MM.1S (cell line): ENCODE data around the gene INHBC.

Source experiments
- DNase-seq: peaks from one replicate; pipeline ENCODE4 v3.0.0-alpha.2; 2015
- H2AFZ ChIP-seq: fragments of 300-600 bp; sonication (generic); 2 replicates; pipeline ENCODE4 v1.6.0; 2016; ENCODE audit warnings: antibody characterized with exemption, low read length
- H3F3A ChIP-seq: fragments of 300-600 bp; sonication (generic); 2 replicates; pipeline ENCODE4 v1.6.1; 2016; ENCODE audit warnings: mild to moderate bottlenecking, antibody characterized with exemption, low read length, moderate library complexity, mixed read lengths; ENCODE audit not compliant: insufficient read depth
- H3K27ac ChIP-seq: fragments of 300-600 bp; sonication (generic); 2 replicates; pipeline ENCODE4 v1.5.1; 2016; ENCODE audit warnings: mild to moderate bottlenecking, low read length
- H3K27me3 ChIP-seq: fragments of 300-600 bp; sonication (generic); replicated peaks from 2 replicates; pipeline ENCODE4 v1.6.0; 2016; ENCODE audit warnings: low read length; ENCODE audit not compliant: insufficient read depth
- H3K36me3 ChIP-seq: fragments of 300-600 bp; sonication (generic); replicated peaks from 2 replicates; pipeline ENCODE4 v1.6.1; 2016; ENCODE audit warnings: mild to moderate bottlenecking, low read length, mixed read lengths; ENCODE audit not compliant: insufficient read depth
- H3K4me1 ChIP-seq: fragments of 300-600 bp; sonication (generic); 2 replicates; pipeline ENCODE4 v1.6.1; 2016; ENCODE audit warnings: low read length, mixed read lengths
- H3K4me2 ChIP-seq: fragments of 300-600 bp; sonication (generic); 2 replicates; pipeline ENCODE4 v1.6.0; 2016; ENCODE audit warnings: low read depth, low read length
- H3K4me3 ChIP-seq: fragments of 300-600 bp; sonication (generic); 2 replicates; pipeline ENCODE4 v1.5.1; 2016; ENCODE audit warnings: low read length, mixed read lengths
- H3K79me2 ChIP-seq: fragments of 300-600 bp; sonication (generic); 2 replicates; pipeline ENCODE4 v1.6.1; 2016; ENCODE audit warnings: mixed run types, low read length, mixed read lengths
- H3K9ac ChIP-seq: fragments of 300-600 bp; sonication (generic); 2 replicates; pipeline ENCODE4 v1.6.1; 2016; ENCODE audit warnings: low read length, mixed read lengths
- H3K9me2 ChIP-seq: fragments of 300-600 bp; sonication (generic); replicated peaks from 2 replicates; pipeline ENCODE4 v1.6.1; 2016; ENCODE audit warnings: mild to moderate bottlenecking, low read length, mixed read lengths; ENCODE audit not compliant: insufficient read depth
- H3K9me3 ChIP-seq: fragments of 300-600 bp; sonication (generic); replicated peaks from 2 replicates; pipeline ENCODE4 v1.6.1; 2016; ENCODE audit warnings: mild to moderate bottlenecking, low read length, mixed read lengths; ENCODE audit not compliant: insufficient read depth
- H4K20me1 ChIP-seq: fragments of 300-600 bp; sonication (generic); 2 replicates; pipeline ENCODE4 v1.6.1; 2016; ENCODE audit warnings: mild to moderate bottlenecking, low read length, moderate library complexity, mixed read lengths; ENCODE audit not compliant: insufficient read depth
- CTCF ChIP-seq: fragments of 300-600 bp; sonication (generic); IDR thresholded peaks from 2 replicates; pipeline ENCODE4 v1.5.1; 2016; ENCODE audit warnings: antibody characterized with exemption, low read length, mixed read lengths
- EZH2 ChIP-seq: fragments of 300-600 bp; sonication (generic); optimal IDR thresholded peaks from 2 replicates; pipeline ENCODE3; 2017; ENCODE audit warnings: low read depth, mild to moderate bottlenecking, antibody characterized with exemption, low read length, mixed read lengths
- EZH2phosphoT487 ChIP-seq: fragments of 300-600 bp; sonication (generic); IDR thresholded peaks from 2 replicates; pipeline ENCODE4 v1.6.1; 2018; ENCODE audit warnings: antibody characterized with exemption, low read length

Gene INHBC

GRCh38 chr12:57430112-57430930, 4.3 kb upstream of the INHBC start:
- peak overlapping the region; percentile 88 for H3K9ac ChIP-seq
- peak overlapping the region; percentile 81 for H3K27ac ChIP-seq
- no peaks in the 10 kb centered on the region for H4K20me1 ChIP-seq
- peak; percentile 66 for DNase-seq
- H3K79me2 ChIP-seq, result peaks cover 20% of the 10 kb centered on the region
- H3K27me3 ChIP-seq, result no peaks in the 10 kb centered on the region
- peak overlapping the region; percentile 86 for H3K4me3 ChIP-seq
- H3K4me2 ChIP-seq, result peak overlapping the region; percentile 95
- H3F3A ChIP-seq, result 0 out of 2 replicates have a peak, but pooled peaks cover 2% of the 10 kb centered on the region
- no peaks in the 10 kb centered on the region for H3K9me2 ChIP-seq
- peaks cover 8% of the 10 kb centered on the region for H3K4me1 ChIP-seq
- no peaks in the 10 kb centered on the region for H3K36me3 ChIP-seq
- TF ChIP-seq CTCF (no peak), EZH2 (no peak), EZH2phosphoT487 (no peak)
- peak overlapping the region; percentile 80 for H2AFZ ChIP-seq
- no peaks in the 10 kb centered on the region for H3K9me3 ChIP-seq

GRCh38 chr12:57430931-57431566, 3.5 kb upstream of the INHBC start, which contains the start of gene R3HDM2:
R3HDM2 (minus strand) TSS chr12:57431043; CDS start chr12:57310428, 120,615 bp downstream.
- H3K9me2 ChIP-seq, result no peaks in the 10 kb centered on the region
- peak; percentile 95 for DNase-seq
- TF ChIP-seq EZH2phosphoT487 (no peak), EZH2 (no peak), CTCF (no peak)

GRCh38 chr12:57431654-57432188, 2.9 kb upstream of the INHBC start:
- no peak for DNase-seq
- Histone ChIP-seq H3K9me2 (no peaks in the 10 kb centered on the region), H3K36me3 (no peaks in the 10 kb centered on the region), H3K27me3 (no peaks in the 10 kb centered on the region), H3K4me3 (peak overlapping the region; percentile 86), H2AFZ (peak overlapping the region; percentile 99), H3K4me2 (peak overlapping the region; percentile 82), H3K4me1 (peaks cover 8% of the 10 kb centered on the region), H3K27ac (peak overlapping the region; percentile 81; the same call in 1 of the 2 replicates), H4K20me1 (no peaks in the 10 kb centered on the region), H3K9ac (peak overlapping the region; percentile 88; the same call in 1 of the 2 replicates), H3K9me3 (no peaks in the 10 kb centered on the region), H3F3A (0 out of 2 replicates have a peak, but pooled peaks cover 2% of the 10 kb centered on the region), H3K79me2 (peaks cover 15% of the 10 kb centered on the region)
- TF ChIP-seq CTCF, result no peak
- no peak for TF ChIP-seq EZH2phosphoT487
- TF ChIP-seq EZH2, result no peak

More at GRCh38 chr12:57430931-57431566, 3.5 kb upstream of the INHBC start, which contains the start of gene R3HDM2:
- Histone ChIP-seq H4K20me1 (no peaks in the 10 kb centered on the region), H3K27ac (peak within 1 kb of the TSS; percentile 81), H3K4me1 (peaks cover 8% of the 10 kb centered on the region), H3K79me2 (peaks cover 15% of the 10 kb centered on the region), H3K4me2 (peak within 1 kb of the TSS; percentile 95), H3K9ac (peak within 1 kb of the TSS; percentile 88), H3K27me3 (no peaks in the 10 kb centered on the region), H3K9me3 (no peaks in the 10 kb centered on the region), H3K4me3 (peak within 1 kb of the TSS; percentile 86), H3K36me3 (no peaks in the 10 kb centered on the region), H3F3A (0 out of 2 replicates have a peak, but pooled peaks cover 2% of the 10 kb centered on the region), H2AFZ (peak within 1 kb of the TSS; percentile 99)
